Omental fat pad (tissue), 4 donors: ENCODE measurements around the gene HGS. TPM values are rescaled to one million over a fixed set of nuclear protein-coding genes. Genes with fewer than 3 reads are reported as not detected.

ENCODE experiments used
- ATAC-seq: fragments of 150-250 bp; one replicate; pipeline ENCODE4 v1.9.1; 2016; ENCODE audit warnings: mild to moderate bottlenecking, moderate library complexity; ENCODE audit not compliant: low FRiP score
- DNase-seq: peaks from one replicate; pipeline ENCODE4 v3.0.0-alpha.2; 2019; ENCODE audit warnings: low spot score
- total RNA-seq, 4 donors: library from RNA; depleted of rRNA; stranded (reverse); fragments of >200 nt; gene quantifications; one replicate each; pipeline ENCODE4 v1.1.0, GENCODE V29; 2016
- TF ChIP-seq, protein P1 (sequence below), 3 donors: fragments of 450-650 bp; IDR thresholded peaks; one replicate each; pipeline ENCODE4 v1.5.1; 2016 to 2017; ENCODE audit warnings: antibody characterized with exemption in 3 of 3, mild to moderate bottlenecking in 3 of 3, moderate library complexity in 2 of 3

HGS gene
- total RNA-seq, 4 donors from 2014 or later, result 54.0 to 117 (median 66.9) TPM

DNA sequence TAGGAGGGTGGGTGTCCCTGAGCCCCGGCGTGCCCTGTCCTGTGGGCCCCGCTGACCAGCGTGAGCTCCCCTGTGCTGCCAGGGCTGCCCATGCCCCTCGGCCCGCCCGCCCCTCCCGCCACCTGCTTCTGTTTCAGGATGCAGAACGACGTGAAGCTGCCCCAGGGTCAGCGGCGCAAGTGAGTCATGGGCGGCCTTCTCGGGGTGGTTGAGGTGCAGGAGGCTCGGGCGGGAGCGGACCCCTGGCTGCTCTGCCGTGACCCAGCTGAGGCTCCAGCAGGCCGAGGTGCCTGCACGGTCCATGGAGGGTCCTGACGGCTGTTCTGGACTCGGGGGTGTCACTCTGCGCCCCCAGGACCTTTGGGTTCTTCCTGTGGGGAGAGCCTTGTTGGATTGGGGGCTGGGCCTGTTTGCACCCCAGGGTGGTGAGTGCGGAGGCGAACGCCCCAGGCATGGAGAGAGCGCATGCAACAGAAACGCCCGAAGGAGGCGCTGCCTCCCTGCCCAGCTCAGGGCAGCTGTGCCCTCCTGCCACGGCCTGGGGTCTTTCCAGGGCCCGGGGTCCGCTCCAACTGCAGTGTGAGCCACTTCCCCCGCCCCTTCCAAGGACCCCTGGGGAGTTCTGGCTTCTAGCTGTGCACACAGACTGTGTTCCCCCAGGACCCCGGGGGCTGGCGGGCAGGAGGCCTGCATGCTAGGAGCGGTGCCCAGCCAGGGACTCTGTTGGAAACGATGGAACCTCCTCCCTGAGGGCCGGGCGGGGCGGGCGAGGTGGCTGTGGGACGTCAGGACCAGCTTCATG lies 32.3 kb downstream of the HGS start:
- no peak for ATAC-seq
- TF ChIP-seq, protein P1, sequence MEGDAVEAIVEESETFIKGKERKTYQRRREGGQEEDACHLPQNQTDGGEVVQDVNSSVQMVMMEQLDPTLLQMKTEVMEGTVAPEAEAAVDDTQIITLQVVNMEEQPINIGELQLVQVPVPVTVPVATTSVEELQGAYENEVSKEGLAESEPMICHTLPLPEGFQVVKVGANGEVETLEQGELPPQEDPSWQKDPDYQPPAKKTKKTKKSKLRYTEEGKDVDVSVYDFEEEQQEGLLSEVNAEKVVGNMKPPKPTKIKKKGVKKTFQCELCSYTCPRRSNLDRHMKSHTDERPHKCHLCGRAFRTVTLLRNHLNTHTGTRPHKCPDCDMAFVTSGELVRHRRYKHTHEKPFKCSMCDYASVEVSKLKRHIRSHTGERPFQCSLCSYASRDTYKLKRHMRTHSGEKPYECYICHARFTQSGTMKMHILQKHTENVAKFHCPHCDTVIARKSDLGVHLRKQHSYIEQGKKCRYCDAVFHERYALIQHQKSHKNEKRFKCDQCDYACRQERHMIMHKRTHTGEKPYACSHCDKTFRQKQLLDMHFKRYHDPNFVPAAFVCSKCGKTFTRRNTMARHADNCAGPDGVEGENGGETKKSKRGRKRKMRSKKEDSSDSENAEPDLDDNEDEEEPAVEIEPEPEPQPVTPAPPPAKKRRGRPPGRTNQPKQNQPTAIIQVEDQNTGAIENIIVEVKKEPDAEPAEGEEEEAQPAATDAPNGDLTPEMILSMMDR (IDR thresholded peaks at IDR 0.05), result no peak

GRCh38 chr17:81716674-81716996 lies 32.8 kb downstream of the HGS start:
- ATAC-seq (no peak), DNase-seq (no peak)
- TF ChIP-seq, protein P1 (IDR thresholded peaks at IDR 0.05), result no peak

More for the DNA sequence above, 32.3 kb downstream of the HGS start:
- no peak for DNase-seq

GRCh38 chr17:81717049-81717765 lies 33.4 kb downstream of the HGS start:
- DNase-seq (no peak), ATAC-seq (no peak)
- TF ChIP-seq, protein P1 (IDR thresholded peaks at IDR 0.05), result no peak

DNA sequence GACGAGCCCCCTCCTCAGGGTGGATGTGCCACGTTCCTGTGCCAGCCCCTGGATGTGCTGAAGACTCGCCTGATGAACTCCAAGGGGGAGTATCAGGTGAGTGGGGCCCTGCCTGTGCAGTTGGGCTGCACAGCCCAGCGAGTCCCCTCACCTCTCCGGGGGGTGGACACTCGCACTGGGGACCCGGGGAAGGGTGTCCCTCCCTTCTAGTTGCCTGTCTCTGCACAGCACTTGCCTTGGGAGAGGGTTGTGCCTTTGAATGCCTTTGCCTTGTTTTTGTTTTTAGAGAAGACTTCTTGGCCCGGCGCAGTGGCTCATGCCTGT lies 33.9 kb downstream of the HGS start:
- DNase-seq (no peak), ATAC-seq (no peak)
- TF ChIP-seq, protein P1 (IDR thresholded peaks at IDR 0.05), result no peak

GRCh38 chr17:81719410-81720266 lies 35.8 kb downstream of the HGS start:
- no peak for ATAC-seq
- DNase-seq, result no peak
- TF ChIP-seq, protein P1 (IDR thresholded peaks at IDR 0.05), result no peak

DNA sequence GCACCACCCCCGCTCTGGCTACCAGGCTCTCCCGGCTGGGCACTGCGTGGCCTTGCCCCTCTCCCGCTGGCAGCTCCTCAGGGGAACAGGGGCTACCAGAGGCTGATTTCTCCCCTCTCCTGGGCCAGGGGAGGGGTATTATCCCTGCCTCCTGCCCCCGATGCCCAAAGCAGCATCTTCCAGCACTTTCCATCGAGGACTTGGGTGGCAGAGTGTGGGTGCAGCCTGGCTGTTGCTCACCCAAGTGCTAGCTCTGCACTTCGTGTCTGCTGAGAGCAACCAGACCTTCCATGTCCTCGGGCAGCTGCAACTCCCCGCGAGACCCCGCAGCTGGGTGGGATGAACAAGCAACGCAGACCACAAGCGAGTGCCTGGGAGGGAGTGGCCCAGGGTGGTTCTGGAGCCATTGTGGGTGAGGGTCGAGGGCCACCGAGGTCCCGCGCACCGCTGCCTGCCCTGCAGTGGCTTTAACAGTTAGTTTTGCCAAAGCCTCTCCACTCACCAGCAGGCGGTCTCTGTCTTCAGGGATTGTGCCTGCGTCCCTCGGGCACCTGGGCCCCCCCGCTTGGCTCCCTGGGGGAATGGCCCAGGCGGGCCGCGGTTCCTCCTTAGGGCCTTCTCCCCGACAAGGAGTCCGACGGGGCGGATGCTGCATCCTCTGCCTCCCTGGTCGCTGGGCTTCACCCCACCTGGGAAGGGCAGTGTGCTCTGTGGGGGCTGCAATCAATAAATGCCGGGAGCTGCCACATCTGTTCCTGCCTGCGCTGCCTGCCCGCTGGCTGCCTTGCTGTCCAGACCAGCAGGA lies 36.7 kb downstream of the HGS start:
- TF ChIP-seq, protein P1 (IDR thresholded peaks at IDR 0.05), result no peak
- DNase-seq, result no peak
- no peak for ATAC-seq
